HCT116 (cell line): ENCODE data around the gene GNAI2. TPM values are rescaled to one million over a fixed set of nuclear protein-coding genes. Genes with fewer than 3 reads are reported as not detected.

Source experiments
- ATAC-seq: fragments of 200-7000 bp; cut with Tn5 transposase; 2 replicates; pipeline ENCODE4 v1.9.1; 2020; ENCODE audit warnings: mild to moderate bottlenecking, moderate library complexity
- BruUV-seq: library from RNA; stranded (reverse); fragments of 400-500 nt; replicated peaks from 2 replicates; lab custom pipeline; 2021; lab: Mats Ljungman, UMichigan
- CTCF ChIA-PET: fragments of 300-600 bp; sonication (Branson Sonifier 250); formaldehyde crosslinking; loops from one replicate; lab custom pipeline; 2021; ENCODE audit warnings: antibody characterized with exemption; lab: Charles Lee
- POLR2A ChIA-PET: fragments of 300-600, 350-600 bp; sonication (Branson Sonifier 250); formaldehyde crosslinking; loops from one replicate; lab custom pipeline; 2021; ENCODE audit warnings: antibody characterized with exemption; lab: Charles Lee
- RAD21 ChIA-PET, 2 experiments: fragments of 300-600 bp; sonication (Branson Sonifier 250); formaldehyde crosslinking; loops; one replicate each; lab custom pipeline; 2023; ENCODE audit warnings: low total read pairs in 2 of 2; ENCODE audit not compliant: uncharacterized antibody in 2 of 2, unreplicated experiment in 2 of 2, low non-redundant PET in 1 of 2; lab: Charles Lee
- DNase-seq: peaks from one replicate; pipeline ENCODE4 v3.0.0-alpha.2; 2010; ENCODE audit warnings: low read depth, low spot score
- H2AFZ ChIP-seq: fragments of 200-600 bp; shearing (Covaris generic), sonication (generic); 2 replicates; pipeline ENCODE4 v1.6.1; 2017; ENCODE audit warnings: low read depth, mixed run types, mixed read lengths, antibody characterized with exemption, low read length; ENCODE audit not compliant: poor library complexity, severe bottlenecking
- H3K27ac ChIP-seq: 2 replicates; pipeline ENCODE4 v1.5.1; 2012; ENCODE audit warnings: low read depth, low read length
- H3K27me3 ChIP-seq: fragments of 200-600 bp; sonication (generic); 2 replicates; pipeline ENCODE4 v1.6.1; 2016; ENCODE audit warnings: mixed run types, low read length, mixed read lengths; ENCODE audit not compliant: insufficient read depth
- H3K36me3 ChIP-seq, 2 experiments: fragments of 200-500 bp in 1 of 2; fragments of 200-600 bp in 1 of 2; sonication (Bioruptor generic) in 1 of 2; sonication (generic) in 1 of 2; 2 replicates each; pipeline versions ENCODE4 v1.5.1 to v1.6.1; 2014 to 2016; ENCODE audit warnings: low read length in 2 of 2, inconsistent platforms in 1 of 2, mixed read lengths in 1 of 2, mixed run types in 1 of 2; ENCODE audit not compliant: insufficient read depth in 2 of 2, control insufficient read depth in 1 of 2
- H3K4me1 ChIP-seq, 2 experiments: fragments of 200-600 bp in 1 of 2; sonication (generic) in 1 of 2; 2 replicates each; pipeline versions ENCODE4 v1.5.1 to v1.6.1; 2012 to 2017; ENCODE audit warnings: low read length in 2 of 2, inconsistent platforms in 1 of 2, mild to moderate bottlenecking in 1 of 2, mixed read lengths in 1 of 2, mixed run types in 1 of 2, moderate library complexity in 1 of 2; ENCODE audit not compliant: insufficient read depth in 2 of 2, control insufficient read depth in 1 of 2
- H3K4me2 ChIP-seq: fragments of 200-600 bp; sonication (generic); 2 replicates; pipeline ENCODE4 v1.6.1; 2017; ENCODE audit warnings: mixed run types, low read length, mixed read lengths
- H3K4me3 ChIP-seq, 2 experiments: fragments of 200-600 bp in 1 of 2; sonication (generic) in 1 of 2; replicated peaks in 1 of 2; 2 replicates each; pipeline ENCODE4 v1.5.1; 2011 to 2016; ENCODE audit warnings: low read length in 2 of 2, control low read depth in 1 of 2, low read depth in 1 of 2, mild to moderate bottlenecking in 1 of 2, mixed read lengths in 1 of 2, mixed run types in 1 of 2
- H3K79me2 ChIP-seq: fragments of 200-600 bp; sonication (generic); 2 replicates; pipeline ENCODE4 v1.6.1; 2017; ENCODE audit warnings: mild to moderate bottlenecking, mixed run types, low read length, moderate library complexity, mixed read lengths; ENCODE audit not compliant: insufficient read depth
- H3K9ac ChIP-seq: fragments of 200-600 bp; sonication (generic); 2 replicates; pipeline ENCODE4 v1.6.1; 2016; ENCODE audit warnings: low read length, mixed read lengths
- H3K9me2 ChIP-seq: fragments of 200-600 bp; sonication (generic), shearing (Covaris generic); 2 replicates; pipeline ENCODE4 v1.6.1; 2017; ENCODE audit warnings: mixed run types, mild to moderate bottlenecking, moderate library complexity; ENCODE audit not compliant: insufficient read depth
- H3K9me3 ChIP-seq, 2 experiments: fragments of 200-500 bp in 1 of 2; fragments of 200-600 bp in 1 of 2; sonication (Bioruptor generic) in 1 of 2; sonication (generic) in 1 of 2; 2 replicates each; pipeline ENCODE4 v1.6.1; 2014 to 2017; ENCODE audit warnings: low read length in 2 of 2, mixed read lengths in 2 of 2, inconsistent platforms in 1 of 2, low read depth in 1 of 2, mild to moderate bottlenecking in 1 of 2, mixed run types in 1 of 2, moderate library complexity in 1 of 2; ENCODE audit not compliant: control insufficient read depth in 1 of 2, insufficient read depth in 1 of 2
- H4K20me1 ChIP-seq: fragments of 200-600 bp; sonication (generic), shearing (Covaris generic); 2 replicates; pipeline ENCODE4 v1.6.1; 2017; ENCODE audit warnings: mixed run types, mild to moderate bottlenecking, moderate library complexity; ENCODE audit not compliant: insufficient read depth
- CBX3 ChIP-seq: IDR thresholded peaks from 2 replicates; pipeline ENCODE4 v1.6.1; 2012; ENCODE audit warnings: low read depth
- CEBPB ChIP-seq: IDR thresholded peaks from 2 replicates; pipeline ENCODE4 v1.6.1; 2012; ENCODE audit warnings: low read depth
- CTCF ChIP-seq, 3 experiments: fragments of 200-600 bp in 1 of 3; sonication (generic) in 1 of 3; IDR thresholded peaks in 2 of 3; conservative IDR thresholded peaks in 1 of 3; 2 replicates each; pipeline ENCODE4 v1.5.1; 2012 to 2017; ENCODE audit warnings: low read depth in 2 of 3, low read length in 2 of 3, antibody characterized with exemption in 1 of 3, borderline replicate concordance in 1 of 3, control low read depth in 1 of 3, mild to moderate bottlenecking in 1 of 3, mixed read lengths in 1 of 3, mixed run types in 1 of 3, moderate library complexity in 1 of 3; ENCODE audit not compliant: insufficient read depth in 1 of 3
- EGR1 ChIP-seq: IDR thresholded peaks from 2 replicates; pipeline ENCODE4 v1.6.1; 2012; ENCODE audit warnings: low read depth
- ELF1 ChIP-seq: IDR thresholded peaks from 2 replicates; pipeline ENCODE4 v1.6.1; 2012; ENCODE audit warnings: low read depth, borderline replicate concordance
- EZH2phosphoT487 ChIP-seq: fragments of 200-600 bp; IDR thresholded peaks from 2 replicates; pipeline ENCODE4 v1.6.1; 2018; ENCODE audit warnings: antibody characterized with exemption, borderline replicate concordance
- FOSL1 ChIP-seq: IDR thresholded peaks from 2 replicates; pipeline ENCODE4 v1.6.1; 2012; ENCODE audit warnings: low read depth
- JUND ChIP-seq: IDR thresholded peaks from 2 replicates; pipeline ENCODE4 v1.6.1; 2012
- POLR2A ChIP-seq: IDR thresholded peaks from 2 replicates; pipeline ENCODE4 v1.7.0; 2011; ENCODE audit warnings: borderline replicate concordance; ENCODE audit not compliant: insufficient read depth, insufficient read length; ENCODE audit errors: extremely low read depth
- POLR2AphosphoS5 ChIP-seq: IDR thresholded peaks from 2 replicates; pipeline ENCODE4 v1.6.1; 2011; ENCODE audit warnings: mild to moderate bottlenecking, low read depth, low read length, moderate library complexity
- SIN3A ChIP-seq: IDR thresholded peaks from 2 replicates; pipeline ENCODE4 v1.6.1; 2012; ENCODE audit warnings: low read depth
- SP1 ChIP-seq: IDR thresholded peaks from 2 replicates; pipeline ENCODE4 v1.6.1; 2012; ENCODE audit warnings: low read depth
- SRF ChIP-seq: IDR thresholded peaks from 2 replicates; pipeline ENCODE4 v1.6.1; 2012; ENCODE audit warnings: low read depth
- TCF7L2 ChIP-seq: IDR thresholded peaks from 2 replicates; pipeline ENCODE4 v1.7.0; 2011; ENCODE audit warnings: borderline replicate concordance, inconsistent platforms; ENCODE audit not compliant: insufficient read depth, insufficient read length; ENCODE audit errors: extremely low read depth
- ZFX ChIP-seq: fragments of 450-650 bp; IDR thresholded peaks from 2 replicates; pipeline ENCODE4 v1.6.1; 2017
- ZNF274 ChIP-seq: fragments of 200-500 bp; sonication (Bioruptor generic); IDR thresholded peaks from 2 replicates; pipeline ENCODE4 v1.6.1; 2014; ENCODE audit warnings: mild to moderate bottlenecking, low read depth, low read length, inconsistent platforms
- intact Hi-C: fragments of 100-400 bp; cut with micrococcal nuclease; formaldehyde crosslinking; loops from 2 replicates; pipeline ENCODE4 v1.10.0; 2022
- total RNA-seq: library from RNA; stranded (reverse); gene quantifications from one replicate; pipeline ENCODE4 v1.2.1, GENCODE V29; 2021; ENCODE audit not compliant: unreplicated experiment
- TF ChIP-seq, protein P1 (sequence below): IDR thresholded peaks from 2 replicates; pipeline ENCODE4 v1.6.1; 2012

Gene GNAI2
- total RNA-seq, 1 experiment from 2014 or later, result 170 TPM

GRCh38 chr3:50193286-50193685, 42.7 kb upstream of the GNAI2 start:
- no peak for DNase-seq
- POLR2A ChIA-PET, result no interaction called here
- Histone ChIP-seq H3K79me2 (no peaks in the 10 kb centered on the region), H3K9me3 (no peaks in the 10 kb centered on the region), H3K9me2 (no peaks in the 10 kb centered on the region), H3K4me3 (no peak overlapping the region), H3K4me2 (no peak overlapping the region), H4K20me1 (no peaks in the 10 kb centered on the region), H3K27ac (no peak overlapping the region), H3K4me1 (peaks cover 8 to 26% of the 10 kb centered on the region in 2 experiments; a peak in 3 of 4 replicates), H3K36me3 (no peaks in the 10 kb centered on the region), H2AFZ (no peak overlapping the region), H3K27me3 (no peaks in the 10 kb centered on the region), H3K9ac (no peak overlapping the region)
- no TSS peak for BruUV-seq
- CTCF ChIA-PET, result interaction anchor here (3.9 to 5.8 kb wide), 2 partner anchors 27 to 32 kb away, joined by 26 to 164 read pairs; no protein-coding TSS in a partner anchor
- ATAC-seq, result no peak
- intact Hi-C loops, result loop anchor here (2.0 kb wide), 1 partner anchor 64 kb away; no protein-coding TSS in a partner anchor
- RAD21 ChIA-PET, result interaction anchor here in 1 of 2 experiments (2.6 kb wide), 1 partner anchor 32 kb away, joined by 45 read pairs; no protein-coding TSS in a partner anchor
- TF ChIP-seq SP1 (no peak), POLR2A (no peak)

GRCh38 chr3:50193746-50194127, 42.3 kb upstream of the GNAI2 start:
- H3K4me3 ChIP-seq, result no peak overlapping the region
- H3K4me1 ChIP-seq, result peaks cover 8 to 25% of the 10 kb centered on the region in 2 experiments; a peak in 3 of 4 replicates
- H2AFZ ChIP-seq, result no peak overlapping the region
- CTCF ChIA-PET, result interaction anchor here (1.7 to 5.8 kb wide), 4 partner anchors 26 to 73 kb away, joined by 6 to 164 read pairs (median 27); no protein-coding TSS in a partner anchor
- H3K79me2 ChIP-seq, result no peaks in the 10 kb centered on the region
- no peak overlapping the region for H3K4me2 ChIP-seq
- no peak overlapping the region for H3K27ac ChIP-seq
- no TSS peak for BruUV-seq
- H3K9me3 ChIP-seq, result no peaks in the 10 kb centered on the region
- DNase-seq, result no peak
- H3K9me2 ChIP-seq, result no peaks in the 10 kb centered on the region
- H4K20me1 ChIP-seq, result no peaks in the 10 kb centered on the region
- RAD21 ChIA-PET, result interaction anchor here (2.6 to 3.0 kb wide), 2 partner anchors 32 kb away, joined by 45 to 48 read pairs; no protein-coding TSS in a partner anchor
- no peaks in the 10 kb centered on the region for H3K27me3 ChIP-seq
- intact Hi-C loops, result loop anchor here (1.0 to 2.0 kb wide), 2 partner anchors 33 to 63 kb away; no protein-coding TSS in a partner anchor
- no peak overlapping the region for H3K9ac ChIP-seq
- no peaks in the 10 kb centered on the region for H3K36me3 ChIP-seq
- POLR2A ChIA-PET, result no interaction called here
- TF ChIP-seq CTCF (IDR thresholded peaks at IDR 0.05 in 2 of 3, conservative IDR thresholded peaks at IDR 0.05 in 1 of 3; ENCODE audit: borderline replicate concordance in 1 of 3, insufficient read depth in 1 of 3, low read depth in 2 of 3, low read length in 2 of 3) (no peak), SIN3A (no peak), EGR1 (no peak), SRF (no peak), ZFX (no peak), CBX3 (no peak), FOSL1 (no peak), EZH2phosphoT487 (no peak), TCF7L2 (no peak), ELF1 (no peak), CEBPB (no peak), POLR2AphosphoS5 (no peak), JUND (no peak), ZNF274 (no peak)
- TF ChIP-seq, protein P1, sequence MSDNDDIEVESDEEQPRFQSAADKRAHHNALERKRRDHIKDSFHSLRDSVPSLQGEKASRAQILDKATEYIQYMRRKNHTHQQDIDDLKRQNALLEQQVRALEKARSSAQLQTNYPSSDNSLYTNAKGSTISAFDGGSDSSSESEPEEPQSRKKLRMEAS, result no peak
- no peak for ATAC-seq
